Vagina (tissue), 2 donors: ENCODE measurements around the gene PLXNB1. TPM values are rescaled to one million over a fixed set of nuclear protein-coding genes. Genes with fewer than 3 reads are reported as not detected.
"Not testable (repeated sequence)": the region's sequence is repeated elsewhere in the genome, so short reads cannot be mapped to it uniquely, and the experiment has no call there.

Experiments
- DNase-seq, 2 donors: peaks; one replicate each; pipeline ENCODE4 v3.0.0-alpha.2; 2017; ENCODE audit errors: extremely low spot score in 2 of 2
- H3K27ac ChIP-seq: fragments of 200-600 bp; sonication (generic); one replicate; pipeline ENCODE4 v1.5.1; 2019
- H3K27me3 ChIP-seq: fragments of 200-600 bp; sonication (generic); one replicate; pipeline ENCODE4 v1.5.1; 2019
- H3K36me3 ChIP-seq, 2 donors: fragments of 200-600 bp; sonication (generic); one replicate each; pipeline ENCODE4 v1.5.1; 2017 to 2019
- H3K4me1 ChIP-seq: fragments of 200-600 bp; sonication (generic); one replicate; pipeline ENCODE4 v1.5.1; 2019
- H3K4me3 ChIP-seq, 2 donors: fragments of 200-600 bp; sonication (generic); 1 replicate in 1 of 2; 2 replicates in 1 of 2; pipeline ENCODE4 v1.5.1; 2016 to 2019
- H3K9me3 ChIP-seq: fragments of 200-600 bp; sonication (generic); one replicate; pipeline ENCODE4 v1.5.1; 2019
- POLR2A ChIP-seq, 2 donors: fragments of 450-650 bp; IDR thresholded peaks; one replicate each; pipeline ENCODE4 v1.6.1; 2017; ENCODE audit warnings: antibody characterized with exemption in 2 of 2, mild to moderate bottlenecking in 2 of 2, moderate library complexity in 2 of 2
- POLR2AphosphoS5 ChIP-seq, 2 donors: sonication (generic); formaldehyde crosslinking; IDR thresholded peaks; one replicate each; pipeline ENCODE4 v1.9.0; 2017; ENCODE audit warnings: antibody characterized with exemption in 2 of 2, mild to moderate bottlenecking in 2 of 2, low read depth in 1 of 2; ENCODE audit not compliant: insufficient read depth in 1 of 2
- intact Hi-C: fragments of 100-400 bp; cut with DNase I; formaldehyde crosslinking; loops from one replicate; pipeline ENCODE4 v1.15.1; 2023
- total RNA-seq: library from RNA; depleted of rRNA; stranded (reverse); fragments of >200 nt; gene quantifications from one replicate; pipeline ENCODE4 v1.2.3, GENCODE V29; 2016
- TF ChIP-seq, protein P1 (sequence below), 3 experiments: fragments of 450-650 bp in 2 of 3; fragments of 200-600 bp in 1 of 3; sonication (generic) in 1 of 3; IDR thresholded peaks; one replicate each; pipeline ENCODE4 v1.5.1; 2017 to 2019; ENCODE audit warnings: antibody characterized with exemption in 3 of 3, mild to moderate bottlenecking in 2 of 3, moderate library complexity in 2 of 3

The PLXNB1 gene
- total RNA-seq, 1 donor from 2014 or later, result 257 TPM

DNA sequence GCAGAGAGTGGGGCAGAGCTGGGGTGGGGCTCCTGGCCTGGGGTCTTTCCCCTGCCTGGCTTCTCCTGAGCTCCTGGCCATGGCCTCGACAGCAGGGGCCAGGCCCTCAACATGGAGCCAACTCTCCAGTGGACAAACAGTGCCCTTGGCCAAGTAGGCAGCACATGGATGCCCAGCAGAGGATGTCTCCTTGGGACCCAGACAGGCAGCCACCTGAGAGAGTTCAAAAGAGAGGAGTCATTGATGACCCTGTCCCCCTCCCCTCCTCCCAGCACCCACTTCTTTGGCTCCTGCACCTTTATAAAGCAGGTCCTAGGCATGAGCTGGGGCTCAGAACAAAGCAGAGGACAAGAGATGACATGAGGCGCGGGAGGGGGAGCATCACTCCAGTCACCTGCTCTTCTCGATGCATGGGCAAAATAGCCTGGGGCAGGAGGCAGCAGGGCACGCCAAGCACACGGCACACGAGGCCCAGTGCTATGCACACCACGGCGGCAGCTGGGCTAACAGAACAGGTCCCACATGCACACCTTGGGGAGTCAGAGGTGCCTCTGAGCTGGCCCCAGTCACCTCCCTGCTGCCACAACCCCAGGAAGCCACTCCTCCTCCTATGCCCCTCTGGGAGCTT, 46.7 kb upstream of the PLXNB1 start:
- Histone ChIP-seq H3K27me3 (no peaks in the 10 kb centered on the region), H3K4me3 (no peak overlapping the region), H3K27ac (no peak overlapping the region), H3K4me1 (peaks cover 21% of the 10 kb centered on the region), H3K36me3 (no peaks in the 10 kb centered on the region), H3K9me3 (no peaks in the 10 kb centered on the region)
- no peak for TF ChIP-seq POLR2AphosphoS5 (IDR thresholded peaks at IDR 0.05; ENCODE audit: insufficient read depth in 1 of 2, low read depth in 1 of 2)
- TF ChIP-seq, protein P1, sequence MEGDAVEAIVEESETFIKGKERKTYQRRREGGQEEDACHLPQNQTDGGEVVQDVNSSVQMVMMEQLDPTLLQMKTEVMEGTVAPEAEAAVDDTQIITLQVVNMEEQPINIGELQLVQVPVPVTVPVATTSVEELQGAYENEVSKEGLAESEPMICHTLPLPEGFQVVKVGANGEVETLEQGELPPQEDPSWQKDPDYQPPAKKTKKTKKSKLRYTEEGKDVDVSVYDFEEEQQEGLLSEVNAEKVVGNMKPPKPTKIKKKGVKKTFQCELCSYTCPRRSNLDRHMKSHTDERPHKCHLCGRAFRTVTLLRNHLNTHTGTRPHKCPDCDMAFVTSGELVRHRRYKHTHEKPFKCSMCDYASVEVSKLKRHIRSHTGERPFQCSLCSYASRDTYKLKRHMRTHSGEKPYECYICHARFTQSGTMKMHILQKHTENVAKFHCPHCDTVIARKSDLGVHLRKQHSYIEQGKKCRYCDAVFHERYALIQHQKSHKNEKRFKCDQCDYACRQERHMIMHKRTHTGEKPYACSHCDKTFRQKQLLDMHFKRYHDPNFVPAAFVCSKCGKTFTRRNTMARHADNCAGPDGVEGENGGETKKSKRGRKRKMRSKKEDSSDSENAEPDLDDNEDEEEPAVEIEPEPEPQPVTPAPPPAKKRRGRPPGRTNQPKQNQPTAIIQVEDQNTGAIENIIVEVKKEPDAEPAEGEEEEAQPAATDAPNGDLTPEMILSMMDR (IDR thresholded peaks at IDR 0.05), result no peak
- no peak for TF ChIP-seq POLR2A (IDR thresholded peaks at IDR 0.05)
- DNase-seq, result no peak
- intact Hi-C loops, result no loop called here

DNA sequence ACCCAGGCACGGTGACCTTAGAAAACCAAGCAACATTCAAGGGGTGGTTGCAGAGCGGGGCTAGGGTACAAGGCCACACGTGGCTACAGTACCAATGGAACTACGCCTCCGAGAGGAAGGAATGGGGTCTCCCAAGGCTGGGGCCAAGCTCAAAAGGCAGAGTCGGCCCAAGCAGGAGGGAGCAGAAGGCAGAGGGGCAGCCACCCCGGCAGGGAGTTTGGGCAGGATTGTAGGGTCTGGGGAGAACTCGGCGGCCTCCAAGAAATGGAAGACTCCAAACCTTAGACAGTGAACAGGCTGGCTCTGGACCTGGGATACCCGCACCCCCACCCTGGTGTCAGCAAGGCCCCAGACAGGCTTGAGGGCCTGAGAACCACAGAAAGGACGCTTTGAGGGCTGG, 45.3 kb upstream of the PLXNB1 start:
- no peak for DNase-seq
- Histone ChIP-seq H3K4me1 (peaks cover 34% of the 10 kb centered on the region), H3K27ac (no peak overlapping the region)

DNA sequence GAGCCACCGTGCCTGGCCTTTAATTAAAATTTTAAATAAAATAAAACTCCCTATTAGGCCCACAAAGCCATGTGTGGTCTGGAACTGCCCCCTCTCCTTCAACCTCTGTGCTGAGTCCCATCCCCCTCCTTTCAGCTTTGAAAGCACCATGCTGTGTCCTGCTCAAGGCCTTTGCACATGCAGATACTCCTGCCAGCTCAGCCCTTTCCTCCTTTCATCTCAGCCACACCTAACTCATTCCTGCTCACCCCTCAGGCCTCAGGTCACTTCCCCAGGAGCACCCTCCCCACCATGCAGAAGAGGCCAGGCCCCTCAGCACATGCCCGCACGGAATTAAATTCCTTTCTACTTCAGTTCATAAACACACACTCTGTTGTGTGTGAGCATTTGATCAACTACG, 44.7 kb upstream of the PLXNB1 start:
- DNase-seq, result no peak

More for the DNA sequence above, 45.3 kb upstream of the PLXNB1 start:
- intact Hi-C loops, result no loop called here
- TF ChIP-seq, protein P1 (IDR thresholded peaks at IDR 0.05), result no peak
- TF ChIP-seq POLR2AphosphoS5 (IDR thresholded peaks at IDR 0.05; ENCODE audit: insufficient read depth in 1 of 2, low read depth in 1 of 2), result no peak
- no peak for TF ChIP-seq POLR2A (IDR thresholded peaks at IDR 0.05)
- Histone ChIP-seq H3K4me3 (no peak overlapping the region), H3K36me3 (no peaks in the 10 kb centered on the region), H3K27me3 (no peaks in the 10 kb centered on the region), H3K9me3 (no peaks in the 10 kb centered on the region)

DNA sequence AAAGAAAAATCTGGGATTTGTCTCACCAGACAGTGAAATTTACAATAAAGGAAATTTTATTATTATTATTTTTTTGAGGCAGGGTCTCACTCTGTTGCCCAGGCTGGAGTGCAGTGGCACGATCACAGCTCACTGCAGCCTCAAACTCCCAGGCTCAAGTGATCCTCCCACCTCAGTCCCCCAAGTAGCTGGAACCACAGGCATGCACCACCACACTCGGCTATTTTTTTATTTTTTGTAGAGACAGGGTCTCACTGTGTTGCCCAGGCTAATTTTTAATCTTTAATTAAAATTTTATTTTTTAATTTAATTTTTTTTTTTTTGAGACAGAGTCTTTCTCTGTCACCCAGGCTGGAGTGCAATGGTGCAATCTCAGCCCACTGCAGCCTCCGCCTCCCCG, 44.1 kb upstream of the PLXNB1 start:
- H3K27me3 ChIP-seq, DNase-seq, H3K4me3 ChIP-seq, H3K36me3 ChIP-seq, intact Hi-C loops, H3K9me3 ChIP-seq: not testable (repeated sequence)
- Histone ChIP-seq H3K4me1 (peaks cover 46% of the 10 kb centered on the region), H3K27ac (peak overlapping the region; percentile 99)

More for the DNA sequence above, 44.7 kb upstream of the PLXNB1 start:
- Histone ChIP-seq H3K9me3 (no peaks in the 10 kb centered on the region), H3K4me1 (peaks cover 40% of the 10 kb centered on the region), H3K27ac (no peak overlapping the region), H3K27me3 (no peaks in the 10 kb centered on the region), H3K4me3 (no peak overlapping the region), H3K36me3 (peaks cover 0 to under 1% of the 10 kb centered on the region in 2 donors)
- intact Hi-C loops, result no loop called here
- TF ChIP-seq POLR2AphosphoS5 (IDR thresholded peaks at IDR 0.05; ENCODE audit: insufficient read depth in 1 of 2, low read depth in 1 of 2) (no peak), POLR2A (IDR thresholded peaks at IDR 0.05) (no peak)
- TF ChIP-seq, protein P1 (IDR thresholded peaks at IDR 0.05), result no peak

DNA sequence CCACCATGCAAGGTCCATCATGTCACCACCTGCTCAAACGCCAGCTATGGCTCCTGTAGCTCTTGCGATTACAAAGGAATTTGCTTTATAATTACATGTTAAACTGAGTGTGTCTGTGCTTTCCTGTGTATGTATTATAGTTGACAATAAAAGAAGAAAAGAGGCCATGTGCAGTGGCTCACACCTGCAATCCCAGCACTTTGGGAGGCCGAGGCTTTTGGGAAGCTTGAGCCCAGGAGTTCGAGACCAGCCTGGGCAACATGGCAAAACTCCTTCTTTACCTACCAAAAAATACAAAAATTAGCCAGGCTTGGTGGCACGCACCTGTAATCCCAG, 43.7 kb upstream of the PLXNB1 start:
- TF ChIP-seq, protein P1 (IDR thresholded peaks at IDR 0.05), result no peak
- TF ChIP-seq POLR2AphosphoS5 (IDR thresholded peaks at IDR 0.05; ENCODE audit: insufficient read depth in 1 of 2, low read depth in 1 of 2), result no peak
- TF ChIP-seq POLR2A (IDR thresholded peaks at IDR 0.05), result no peak
- no peaks in the 10 kb centered on the region for H3K27me3 ChIP-seq
- H3K36me3 ChIP-seq, result peaks cover 0 to 11% of the 10 kb centered on the region in 2 donors
- H3K4me3 ChIP-seq, result peak overlapping the region in 1 of 2 donors; percentile 78
- H3K9me3 ChIP-seq, result no peaks in the 10 kb centered on the region
- peaks cover 50% of the 10 kb centered on the region for H3K4me1 ChIP-seq
- peak overlapping the region; percentile 99 for H3K27ac ChIP-seq
- intact Hi-C loops, result no loop called here
- no peak for DNase-seq
